ELF-1 (cell line): ENCODE measurements around the gene OR10H3.
A peak's percentile ranks its signal among the peaks of the same experiment; 100 is the strongest.
"Not testable (repeated sequence)": the region's sequence is repeated elsewhere in the genome, so short reads cannot be mapped to it uniquely, and the experiment has no call there.

ENCODE experiments used
- DNase-seq: peaks from one replicate; pipeline ENCODE4 v3.0.0-alpha.2; 2016; ENCODE audit warnings: low read depth, low spot score

The OR10H3 gene, protein sequence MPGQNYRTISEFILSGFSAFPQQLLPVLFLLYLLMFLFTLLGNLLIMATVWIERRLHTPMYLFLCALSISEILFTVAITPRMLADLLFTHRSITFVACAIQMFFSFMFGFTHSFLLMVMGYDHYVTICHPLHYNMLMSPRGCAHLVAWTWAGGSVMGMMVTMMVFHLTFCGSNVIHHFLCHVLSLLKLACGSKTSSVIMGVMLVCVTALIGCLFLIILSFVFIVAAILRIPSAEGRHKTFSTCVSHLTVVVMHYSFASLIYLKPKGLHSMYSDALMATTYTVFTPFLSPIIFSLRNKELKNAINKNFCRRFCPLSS

DNA sequence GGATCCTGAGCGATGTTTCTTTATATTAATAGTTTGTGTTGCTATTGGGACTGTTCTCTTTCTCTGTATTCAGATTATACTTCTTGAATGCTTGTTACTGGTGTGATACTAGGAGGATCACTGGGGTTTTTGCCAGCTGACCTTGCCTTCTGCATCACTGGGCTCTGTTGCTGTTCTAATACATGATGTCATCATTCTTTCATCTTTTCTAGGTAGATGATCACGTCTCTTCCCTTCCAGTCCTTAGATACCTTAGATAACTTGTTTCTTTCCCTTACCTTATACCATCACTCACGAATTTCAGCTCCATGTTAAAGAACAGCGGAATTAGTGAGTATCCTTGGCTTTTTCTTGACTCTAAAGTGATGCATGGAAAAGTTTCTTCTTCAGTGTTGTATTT is at the start of gene OR10H3:
OR10H3 (plus strand) TSS at position 264 of the 400 bp plus-strand sequence. CDS start 3,408 bp downstream, outside the sequence.
- DNase-seq = no peak

DNA sequence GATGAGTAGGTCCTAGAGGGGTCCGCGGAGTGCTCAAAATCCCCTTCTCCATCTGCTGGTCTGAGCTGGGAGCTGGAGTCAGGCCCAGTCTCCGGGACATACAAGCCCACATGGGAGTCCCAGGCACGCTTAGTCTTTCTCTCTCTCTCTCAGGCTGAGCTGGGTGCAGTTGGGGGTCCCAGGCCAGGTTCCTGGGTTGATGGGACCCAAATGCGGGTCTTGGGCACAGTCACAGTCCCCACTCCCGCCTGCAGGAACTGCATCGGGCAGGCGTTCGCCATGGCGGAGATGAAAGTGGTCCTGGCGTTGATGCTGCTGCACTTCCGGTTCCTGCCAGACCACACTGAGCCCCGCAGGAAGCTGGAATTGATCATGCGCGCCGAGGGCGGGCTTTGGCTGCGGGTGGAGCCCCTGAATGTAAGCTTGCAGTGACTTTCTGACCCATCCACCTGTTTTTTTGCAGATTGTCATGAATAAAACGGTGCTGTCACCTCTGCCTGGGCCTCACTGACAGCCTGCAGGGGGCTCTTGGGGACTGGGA is 41.1 kb upstream of the OR10H3 start:
- DNase-seq = no peak

DNA sequence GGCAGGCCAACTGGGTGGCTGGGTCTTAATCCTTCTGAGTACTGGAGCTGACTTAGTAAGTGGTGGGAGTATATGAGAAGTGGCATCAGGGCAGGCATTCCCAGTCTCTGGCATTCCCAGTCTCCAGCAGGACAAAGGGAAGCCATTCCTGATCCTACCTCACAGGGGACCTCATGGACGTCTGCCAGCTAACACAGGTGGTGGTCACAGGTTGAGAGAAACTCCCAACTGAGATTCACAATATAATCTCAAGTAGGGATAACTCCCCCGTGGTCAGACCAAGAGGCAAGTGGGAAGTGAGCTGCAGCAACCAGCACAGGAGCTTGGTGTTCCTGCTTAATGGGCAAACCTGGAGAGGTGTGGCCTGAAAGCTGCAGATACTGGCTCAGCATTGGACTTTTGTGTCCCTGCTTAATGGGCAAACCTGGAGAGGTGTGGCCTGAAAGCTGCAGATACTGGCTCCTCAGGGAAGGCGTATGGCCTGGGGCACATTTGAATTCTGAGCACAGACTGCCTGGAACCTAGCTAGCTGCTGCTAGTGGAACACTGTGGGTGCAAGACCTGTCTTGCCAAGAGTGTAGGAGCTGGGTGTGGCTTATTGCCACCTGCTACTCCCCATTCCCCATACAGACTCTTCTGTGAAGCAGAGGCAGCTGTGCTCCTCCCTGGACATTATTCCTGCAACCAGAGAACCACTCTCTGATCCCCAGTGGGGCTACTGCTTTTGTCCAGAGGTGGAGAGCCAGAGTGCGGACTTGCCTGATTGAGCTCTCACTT is 35.8 kb upstream of the OR10H3 start:
- no peak for DNase-seq

DNA sequence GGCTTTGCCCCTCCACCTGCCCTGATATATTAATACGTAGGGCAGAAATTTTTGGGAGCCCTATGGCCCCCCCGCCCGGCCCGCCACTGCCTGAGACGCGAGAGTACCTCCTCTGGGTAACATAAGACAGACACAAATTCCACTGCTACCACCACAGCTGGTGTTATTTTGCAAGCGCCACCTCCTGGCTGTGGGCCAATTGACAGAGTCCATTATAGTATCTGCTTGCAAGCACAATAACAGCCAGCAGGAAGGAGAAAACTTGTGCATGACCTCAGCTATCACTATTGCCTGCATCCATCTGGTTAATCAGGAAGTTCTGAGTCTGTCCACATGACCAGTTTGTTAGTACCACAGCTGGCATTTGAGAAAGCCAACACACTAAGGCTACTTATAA is 35.3 kb upstream of the OR10H3 start:
- peak; percentile 2 for DNase-seq

DNA sequence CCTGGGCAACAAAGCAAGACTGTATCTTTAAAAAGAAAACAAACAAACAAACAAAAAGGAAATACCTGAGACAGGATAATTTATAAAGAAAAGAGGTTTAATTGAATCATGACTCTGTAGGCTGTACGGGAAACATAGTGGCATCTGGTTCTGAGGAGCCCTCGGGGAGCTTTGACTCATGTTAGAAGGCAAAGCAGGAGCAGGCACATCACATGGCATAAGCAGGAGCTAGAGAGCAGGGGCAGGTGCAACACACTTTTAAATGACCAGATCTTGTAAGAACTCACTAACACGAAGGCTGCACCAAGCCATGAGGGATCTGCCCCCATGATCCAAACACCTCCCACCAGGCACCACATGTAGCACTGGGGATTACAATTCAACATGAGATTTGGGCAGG is 23.1 kb upstream of the OR10H3 start:
- DNase-seq = no peak

DNA sequence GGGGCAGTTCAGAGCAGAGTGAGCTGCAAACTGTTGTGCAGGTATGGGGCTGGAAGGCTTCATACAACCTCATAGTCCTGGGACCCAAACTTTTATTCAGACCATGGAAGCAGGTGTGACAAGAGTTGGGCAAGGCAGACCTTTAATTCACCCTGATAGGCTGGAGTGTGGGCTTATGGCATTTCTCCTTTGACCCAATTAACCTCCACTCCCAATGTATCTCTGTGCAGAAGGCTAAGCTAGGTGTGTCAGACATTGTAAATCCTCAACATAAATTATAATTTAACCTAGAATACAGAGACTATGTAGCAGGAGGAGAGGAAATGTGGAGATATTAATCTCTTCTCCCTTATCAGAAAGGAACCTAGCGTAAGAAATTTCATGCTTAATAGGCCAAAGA is 22.1 kb upstream of the OR10H3 start:
- no peak for DNase-seq

DNA sequence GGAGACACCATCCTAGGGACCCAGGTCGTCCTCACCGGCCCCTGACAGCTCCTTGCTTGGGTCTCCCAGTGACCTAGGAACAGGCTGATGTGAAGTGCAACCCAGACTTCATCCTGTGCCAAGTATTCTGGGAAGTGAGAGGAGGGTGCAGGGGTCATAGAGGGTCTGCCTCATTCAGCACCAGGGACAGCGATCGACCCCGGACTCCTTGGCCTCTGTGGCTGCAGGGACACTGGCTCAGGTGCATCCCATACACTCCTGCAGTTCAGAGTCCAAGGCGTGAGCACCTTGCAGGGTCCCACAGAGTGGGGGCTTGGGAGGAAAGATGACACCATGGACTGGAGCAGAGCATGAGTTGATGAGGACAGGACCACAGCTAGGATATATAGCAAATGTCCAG is 20.0 kb upstream of the OR10H3 start:
- peak; percentile 1 for DNase-seq

DNA sequence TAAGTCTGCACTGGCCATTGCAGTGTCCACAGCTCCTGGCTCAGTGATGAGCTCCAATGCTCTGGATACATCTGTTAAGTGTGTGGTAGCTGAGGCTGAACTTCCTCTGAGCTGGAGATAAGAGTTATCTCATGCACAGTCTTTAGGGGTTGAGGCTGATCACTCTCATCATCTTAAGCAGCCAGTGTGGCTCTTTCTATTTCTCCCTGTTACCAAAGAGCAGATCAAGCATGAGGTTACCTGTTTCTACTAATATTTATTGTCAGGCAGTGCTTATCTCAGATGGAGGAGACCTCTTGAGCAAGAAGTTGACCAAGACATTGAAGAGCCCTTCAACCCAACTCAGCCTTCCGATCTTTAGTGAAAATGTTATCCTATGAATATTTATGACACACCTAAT is 16.5 kb upstream of the OR10H3 start:
- no peak for DNase-seq

DNA sequence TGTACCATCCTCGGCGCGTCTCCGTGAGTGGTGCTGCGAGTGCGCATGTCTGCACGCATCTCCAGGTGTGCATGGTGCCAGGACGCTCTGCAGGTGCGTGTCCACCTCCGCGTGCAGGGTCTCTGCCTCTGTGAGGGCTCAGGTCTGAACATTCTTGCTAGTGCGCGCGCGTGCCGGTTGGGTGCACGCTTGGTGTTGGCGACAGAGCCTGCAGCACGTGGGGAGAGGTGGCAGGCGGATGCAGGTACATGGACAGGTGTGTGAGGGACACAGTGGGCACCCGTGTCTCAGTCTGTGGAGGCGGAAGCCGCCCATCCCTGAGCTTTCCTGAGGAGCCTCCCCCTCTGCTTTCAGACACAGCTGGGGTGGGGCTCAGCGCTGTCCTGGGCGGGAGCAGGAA is 14.8 kb upstream of the OR10H3 start:
- DNase-seq = no peak

DNA sequence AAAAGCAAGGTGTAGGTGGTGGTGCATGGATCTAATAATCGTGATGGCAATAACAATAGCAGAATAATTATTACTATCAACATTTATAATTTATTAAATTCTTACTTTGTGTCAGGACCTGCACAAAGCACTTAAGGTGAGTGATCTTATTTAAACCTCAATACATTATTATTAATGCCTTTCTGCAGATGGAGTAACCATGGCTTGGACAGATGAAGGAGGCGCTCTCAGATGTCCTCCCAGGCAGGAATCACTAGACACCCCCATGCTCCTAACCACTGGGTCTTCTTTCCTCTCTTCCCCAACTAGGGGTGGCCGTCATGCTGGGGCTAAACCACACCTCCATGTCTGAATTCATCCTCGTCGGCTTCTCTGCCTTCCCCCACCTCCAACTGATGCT is 10.1 kb upstream of the OR10H3 start, which contains the start of gene OR10H2:
OR10H2 (plus strand) TSS at position 301 of the 400 bp plus-strand sequence; CDS start at position 321, 20 bp downstream.
- DNase-seq = no peak

DNA sequence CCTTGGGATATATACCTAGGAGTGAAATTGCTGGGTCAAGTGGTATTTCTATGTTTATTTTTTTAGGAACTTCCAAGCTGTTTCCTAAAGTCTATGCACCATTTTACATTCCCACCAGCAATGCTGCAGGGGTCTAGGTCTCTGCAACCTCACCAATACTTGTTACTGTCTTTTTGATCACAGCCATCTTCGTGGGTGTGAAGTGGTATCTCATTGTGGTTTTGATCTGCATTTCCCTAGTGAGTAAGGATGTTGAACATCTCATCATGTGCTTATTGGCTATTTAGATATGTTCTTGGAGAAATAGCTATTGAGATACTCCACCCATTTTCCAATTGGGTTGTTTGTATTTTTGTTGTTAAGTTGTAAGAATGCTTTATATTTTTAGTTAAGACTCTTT is 7.2 kb upstream of the OR10H3 start:
- no peak for DNase-seq

DNA sequence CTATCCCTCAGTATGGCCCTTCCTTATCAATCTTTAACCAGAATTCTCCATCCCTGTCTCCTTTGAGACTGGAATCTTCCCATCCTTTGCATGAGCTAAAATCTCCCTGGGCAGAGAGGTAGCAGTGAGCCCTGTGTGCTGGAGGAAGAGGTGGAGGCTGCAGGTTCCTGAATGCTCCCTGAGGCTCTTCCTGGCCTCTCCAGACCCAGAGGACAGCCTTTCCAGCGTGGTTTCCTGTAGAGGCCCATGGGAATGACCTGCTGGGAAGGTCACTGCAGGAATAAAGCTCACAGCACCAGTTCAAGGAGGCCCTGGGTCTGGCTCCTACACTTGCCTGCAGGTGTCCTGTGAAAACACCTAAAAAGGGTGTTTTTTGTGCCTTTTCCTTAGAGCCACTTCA is 5.4 kb upstream of the OR10H3 start:
- DNase-seq = no peak

DNA sequence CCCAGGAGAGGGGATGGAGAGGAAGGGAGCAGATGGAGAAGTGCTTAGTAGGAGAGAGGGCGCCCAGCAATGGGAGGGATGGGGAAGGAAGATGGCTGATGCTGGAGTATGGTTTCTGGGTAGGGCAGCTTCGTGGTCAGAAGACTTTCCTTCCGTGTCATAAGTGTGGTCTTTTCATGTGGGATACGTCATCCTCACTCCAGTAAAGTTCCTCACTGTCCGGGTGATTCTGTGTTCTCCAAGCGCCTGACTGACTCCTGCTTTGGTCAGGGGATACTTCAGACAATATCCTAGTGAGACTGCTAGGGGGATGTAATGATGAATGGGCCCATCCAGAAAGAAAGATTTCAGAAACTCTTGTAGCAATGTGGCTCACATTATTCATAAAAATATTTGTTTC is 3.9 kb upstream of the OR10H3 start:
- DNase-seq = no peak

DNA sequence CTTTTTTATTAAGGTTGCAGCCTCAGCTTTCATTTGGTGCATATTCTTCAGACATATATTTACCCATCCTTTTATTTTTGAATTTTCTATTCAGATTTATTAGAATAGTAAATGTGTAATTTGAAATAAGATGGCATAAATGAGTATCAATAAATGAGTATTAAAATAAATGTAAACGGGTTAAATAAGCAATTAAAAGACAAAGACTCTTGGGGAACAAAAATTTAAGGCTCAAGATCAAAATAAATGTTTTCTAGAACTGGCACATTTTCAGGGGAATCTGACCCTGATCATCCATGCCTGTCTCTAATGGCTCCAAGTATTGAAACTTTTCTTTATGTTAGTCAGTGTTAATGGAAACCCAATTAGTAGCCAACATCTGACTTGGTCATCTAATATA is 3.0 kb downstream of the OR10H3 start:
- no peak for DNase-seq

DNA sequence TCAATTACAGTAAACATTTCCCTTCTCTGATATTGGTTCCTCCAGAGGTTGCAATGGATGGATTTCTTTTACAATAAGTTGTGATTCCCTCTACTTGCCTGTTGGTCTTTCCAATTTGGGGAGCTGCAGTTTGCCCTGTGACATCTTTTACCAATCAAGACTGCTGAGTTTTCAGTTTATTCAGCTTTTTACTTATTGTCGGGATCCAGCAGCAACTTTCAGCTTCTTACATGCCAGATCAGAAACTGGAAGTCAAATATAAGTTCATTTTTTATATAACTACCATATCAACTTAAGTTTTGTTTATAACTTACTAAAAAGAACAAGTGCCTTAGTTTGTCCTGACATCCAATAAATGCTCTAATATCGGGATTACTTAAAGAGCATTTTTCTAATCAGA is 10.5 kb downstream of the OR10H3 start:
- DNase-seq = no peak

DNA sequence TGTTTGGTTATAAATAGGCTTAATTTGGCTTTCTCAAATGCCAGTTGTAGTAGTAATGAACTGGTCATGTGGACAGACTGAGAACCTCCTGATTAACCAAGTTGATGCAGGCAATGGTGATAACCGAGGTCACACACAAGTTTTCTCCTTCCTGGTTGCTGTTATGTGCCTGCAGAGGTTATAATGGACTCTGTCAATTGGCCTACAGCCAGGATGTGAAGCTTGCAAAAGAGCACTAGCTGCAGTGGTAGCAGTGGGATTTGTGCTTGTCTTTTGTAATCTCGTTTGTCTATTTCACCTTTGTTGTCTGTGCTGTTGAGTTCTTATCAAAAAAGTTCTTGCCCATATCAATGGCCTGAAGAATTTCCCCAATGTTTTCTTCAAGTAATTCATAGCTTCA is 20.6 kb downstream of the OR10H3 start:
- no peak for DNase-seq

DNA sequence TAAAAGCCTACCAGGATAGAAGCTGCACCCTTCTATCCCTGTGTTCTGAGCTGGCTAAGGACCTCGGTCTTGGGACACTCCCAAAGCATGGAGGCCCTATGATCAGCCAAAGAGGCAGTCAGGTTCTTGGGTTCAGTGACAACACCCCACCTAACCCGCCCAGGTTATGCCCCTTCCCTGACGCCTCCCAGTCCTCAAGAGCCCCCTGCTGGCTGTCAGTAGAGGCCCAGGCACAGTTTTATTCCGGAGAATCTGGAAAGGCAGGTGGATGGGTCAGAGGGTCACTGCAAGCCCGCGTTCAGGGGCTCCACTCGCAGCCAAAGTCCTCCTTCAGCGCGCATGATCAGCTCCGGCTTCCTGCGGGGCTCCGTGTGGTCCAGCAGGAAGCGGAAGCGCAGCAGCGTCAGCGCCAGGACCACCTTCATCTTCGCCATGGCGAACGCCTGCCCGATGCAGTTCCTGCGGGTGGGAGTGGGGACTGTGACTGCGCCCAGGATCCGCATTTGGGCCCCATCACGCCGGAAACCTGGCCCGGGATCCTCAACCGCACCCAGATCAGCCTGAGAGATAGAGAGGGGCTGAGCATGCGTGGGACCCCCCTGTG is 22.3 kb downstream of the OR10H3 start:
- no peak for DNase-seq

DNA sequence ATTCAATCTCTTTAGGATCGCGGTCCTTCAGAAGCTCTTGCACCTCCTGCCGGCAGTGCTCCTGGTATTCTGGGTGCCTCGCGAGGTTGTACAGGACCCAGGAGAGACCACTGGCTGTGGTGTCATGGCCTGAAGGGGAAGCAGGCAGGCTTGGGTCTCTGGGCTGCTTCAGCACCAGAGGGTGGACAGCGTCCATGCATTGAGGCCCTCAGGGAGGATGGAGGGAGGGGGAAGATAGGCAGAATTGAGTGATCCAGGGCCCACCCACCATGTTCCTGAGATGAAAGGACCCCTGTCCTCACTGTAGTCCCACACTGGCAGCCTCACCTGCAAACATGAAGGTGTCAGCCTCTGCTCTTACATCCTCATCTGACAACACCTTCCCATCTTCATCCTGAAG is 31.8 kb downstream of the OR10H3 start:
- DNase-seq = peak; percentile 6

DNA sequence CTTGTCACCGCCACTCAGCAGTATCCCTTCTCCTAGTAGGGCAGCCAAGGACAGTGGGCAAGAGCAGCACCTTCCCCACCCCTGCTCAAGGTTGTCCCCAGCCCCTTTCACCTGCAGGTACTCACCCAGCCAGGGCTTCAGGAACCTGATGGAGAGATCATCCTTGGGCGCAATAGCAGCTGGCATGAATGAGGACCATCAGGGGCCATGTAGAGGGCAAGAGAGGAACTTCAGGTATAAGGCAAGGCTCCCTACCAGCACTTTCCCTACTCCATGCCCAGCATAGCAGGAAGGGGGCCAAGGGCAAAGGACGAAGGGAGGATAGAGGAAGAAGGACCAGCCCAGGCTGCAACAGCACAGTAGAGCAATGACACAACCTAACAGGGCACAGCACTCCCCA is 36.4 kb downstream of the OR10H3 start:
- DNase-seq = not testable (repeated sequence)

DNA sequence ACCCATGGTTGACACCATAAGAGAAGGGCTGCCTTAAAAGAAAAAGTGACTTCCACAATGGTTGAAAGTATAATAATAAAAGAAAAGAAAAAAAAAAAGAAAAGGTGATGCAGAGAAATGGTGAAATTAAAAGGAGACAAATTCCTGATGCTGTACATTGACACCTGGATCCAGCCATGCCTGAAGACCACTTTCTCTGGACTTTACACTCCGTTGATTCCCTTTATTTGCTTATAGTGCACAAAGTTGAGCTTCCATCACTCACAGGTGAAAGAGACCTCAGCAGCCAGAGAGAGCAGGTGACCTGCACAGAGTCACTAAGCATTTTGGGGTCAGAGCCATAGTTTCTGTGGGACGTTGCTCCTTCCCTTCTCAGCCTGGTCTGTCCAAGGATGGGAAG is 37.5 kb downstream of the OR10H3 start:
- no peak for DNase-seq

DNA sequence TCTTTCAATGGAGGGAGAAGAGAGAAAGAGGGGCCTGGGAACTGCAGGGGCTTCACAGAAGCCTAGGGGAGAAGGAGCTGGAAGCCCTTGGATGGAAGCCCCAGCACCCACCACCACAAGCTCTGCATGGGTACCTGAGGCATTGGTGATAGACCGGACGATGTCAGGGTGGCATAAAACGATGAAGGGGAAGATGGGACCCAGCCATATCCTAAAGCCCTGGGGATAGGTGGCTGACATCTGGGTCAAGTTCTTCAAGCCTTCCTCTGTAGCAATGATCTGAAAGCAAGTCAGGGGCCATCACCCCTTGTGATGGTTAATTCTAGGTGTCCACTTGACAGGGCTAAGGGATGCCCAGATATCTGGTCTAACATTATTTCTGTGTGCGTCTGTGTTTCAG is 38.5 kb downstream of the OR10H3 start:
- no peak for DNase-seq
